DOHH2 (cell line): ENCODE results near the gene DDX21.

ENCODE experiments used
- H3F3A ChIP-seq: fragments of 200-600 bp; sonication (generic), shearing (Covaris generic); 2 replicates; pipeline ENCODE4 v1.6.0; 2016; ENCODE audit warnings: antibody characterized with exemption, mild to moderate bottlenecking; ENCODE audit not compliant: control insufficient read depth, insufficient read depth
- H3K27ac ChIP-seq: fragments of 200-600 bp; sonication (generic); 2 replicates; pipeline ENCODE4 v1.5.1; 2014; ENCODE audit warnings: low read depth, mild to moderate bottlenecking, low read length, moderate library complexity
- H3K27me3 ChIP-seq: fragments of 200-600 bp; sonication (generic); 2 replicates; pipeline ENCODE4 v1.6.1; 2014; ENCODE audit warnings: mild to moderate bottlenecking, low read length, mixed read lengths; ENCODE audit not compliant: control insufficient read depth
- H3K36me3 ChIP-seq: fragments of 200-600 bp; sonication (generic); 2 replicates; pipeline ENCODE4 v1.6.1; 2014; ENCODE audit warnings: mild to moderate bottlenecking, low read length, moderate library complexity, mixed read lengths; ENCODE audit not compliant: control insufficient read depth
- H3K4me1 ChIP-seq: fragments of 200-600 bp; sonication (generic); 2 replicates; pipeline ENCODE4 v1.6.1; 2014; ENCODE audit warnings: mild to moderate bottlenecking, low read length, mixed read lengths; ENCODE audit not compliant: control insufficient read depth
- H3K4me2 ChIP-seq: fragments of 200-600 bp; sonication (generic); 2 replicates; pipeline ENCODE4 v1.6.0; 2014; ENCODE audit warnings: mild to moderate bottlenecking, low read length, moderate library complexity
- H3K4me3 ChIP-seq: fragments of 200-600 bp; sonication (generic); 2 replicates; pipeline ENCODE4 v1.5.1; 2014; ENCODE audit warnings: mild to moderate bottlenecking, low read length, mixed read lengths
- H3K79me2 ChIP-seq: fragments of 200-600 bp; sonication (generic); 2 replicates; pipeline ENCODE4 v1.6.1; 2014; ENCODE audit warnings: mild to moderate bottlenecking, low read length, mixed read lengths; ENCODE audit not compliant: control insufficient read depth
- H3K9me2 ChIP-seq: fragments of 200-600 bp; sonication (generic); replicated peaks from 2 replicates; pipeline ENCODE4 v1.6.1; 2014; ENCODE audit warnings: mild to moderate bottlenecking, low read length, mixed read lengths; ENCODE audit not compliant: control insufficient read depth
- H3K9me3 ChIP-seq: fragments of 200-600 bp; sonication (generic); 2 replicates; pipeline ENCODE4 v1.6.1; 2014; ENCODE audit warnings: antibody characterized with exemption, low read length, mixed read lengths; ENCODE audit not compliant: control insufficient read depth, insufficient read depth
- H4K20me1 ChIP-seq: fragments of 200-600 bp; sonication (generic); 2 replicates; pipeline ENCODE4 v1.6.0; 2014; ENCODE audit warnings: low read depth, mild to moderate bottlenecking, antibody characterized with exemption, low read length, moderate library complexity; ENCODE audit not compliant: control insufficient read depth, insufficient read depth
- EZH2phosphoT487 ChIP-seq: fragments of 200-600 bp; sonication (generic); IDR thresholded peaks from 2 replicates; pipeline ENCODE4 v1.6.1; 2017; ENCODE audit warnings: borderline replicate concordance, mild to moderate bottlenecking, antibody characterized with exemption, low read length, moderate library complexity, mixed read lengths
- TF ChIP-seq, protein P1 (sequence below): fragments of 200-600 bp; sonication (generic); IDR thresholded peaks from one replicate; pipeline ENCODE4 v1.5.1; 2014; ENCODE audit warnings: antibody characterized with exemption, mild to moderate bottlenecking, low read depth, low read length; ENCODE audit not compliant: poor library complexity, severe bottlenecking

Gene DDX21

DNA sequence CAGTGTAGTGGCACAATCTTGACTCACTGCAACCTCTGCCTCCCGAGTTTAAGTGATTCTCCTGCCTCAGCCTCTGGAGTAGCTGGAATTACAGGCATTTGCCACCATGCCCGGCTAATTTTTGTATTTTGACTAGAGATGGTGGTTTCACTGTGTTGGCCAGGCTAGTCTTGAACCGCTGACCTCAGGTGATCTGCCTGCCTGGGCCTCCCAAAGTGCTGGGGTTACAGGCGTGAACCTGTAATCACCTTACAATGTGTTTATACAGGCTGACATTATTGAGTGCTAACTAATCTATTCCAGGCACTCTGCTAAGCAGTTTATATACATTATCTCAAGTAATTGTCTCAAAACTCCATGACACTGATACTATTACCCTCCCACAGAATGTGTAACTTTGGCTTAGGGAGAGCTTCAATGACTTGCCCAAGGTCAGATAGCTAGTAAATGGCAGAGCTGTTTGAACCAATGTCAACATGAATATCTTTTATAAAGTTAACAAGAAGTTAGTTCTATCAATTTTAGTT, 69.5 kb downstream of the DDX21 start:
- Histone ChIP-seq H3F3A (no peaks in the 10 kb centered on the region), H3K27ac (no peak overlapping the region), H3K27me3 (no peaks in the 10 kb centered on the region; the same call in 1 of the 2 replicates), H4K20me1 (no peaks in the 10 kb centered on the region), H3K4me3 (no peak overlapping the region), H3K4me2 (no peak overlapping the region), H3K9me2 (no peaks in the 10 kb centered on the region), H3K9me3 (peaks cover 8% of the 10 kb centered on the region), H3K4me1 (no peaks in the 10 kb centered on the region), H3K36me3 (no peaks in the 10 kb centered on the region), H3K79me2 (no peaks in the 10 kb centered on the region)
- TF ChIP-seq, protein P1, sequence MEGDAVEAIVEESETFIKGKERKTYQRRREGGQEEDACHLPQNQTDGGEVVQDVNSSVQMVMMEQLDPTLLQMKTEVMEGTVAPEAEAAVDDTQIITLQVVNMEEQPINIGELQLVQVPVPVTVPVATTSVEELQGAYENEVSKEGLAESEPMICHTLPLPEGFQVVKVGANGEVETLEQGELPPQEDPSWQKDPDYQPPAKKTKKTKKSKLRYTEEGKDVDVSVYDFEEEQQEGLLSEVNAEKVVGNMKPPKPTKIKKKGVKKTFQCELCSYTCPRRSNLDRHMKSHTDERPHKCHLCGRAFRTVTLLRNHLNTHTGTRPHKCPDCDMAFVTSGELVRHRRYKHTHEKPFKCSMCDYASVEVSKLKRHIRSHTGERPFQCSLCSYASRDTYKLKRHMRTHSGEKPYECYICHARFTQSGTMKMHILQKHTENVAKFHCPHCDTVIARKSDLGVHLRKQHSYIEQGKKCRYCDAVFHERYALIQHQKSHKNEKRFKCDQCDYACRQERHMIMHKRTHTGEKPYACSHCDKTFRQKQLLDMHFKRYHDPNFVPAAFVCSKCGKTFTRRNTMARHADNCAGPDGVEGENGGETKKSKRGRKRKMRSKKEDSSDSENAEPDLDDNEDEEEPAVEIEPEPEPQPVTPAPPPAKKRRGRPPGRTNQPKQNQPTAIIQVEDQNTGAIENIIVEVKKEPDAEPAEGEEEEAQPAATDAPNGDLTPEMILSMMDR, result no peak
- TF ChIP-seq EZH2phosphoT487, result no peak

DNA sequence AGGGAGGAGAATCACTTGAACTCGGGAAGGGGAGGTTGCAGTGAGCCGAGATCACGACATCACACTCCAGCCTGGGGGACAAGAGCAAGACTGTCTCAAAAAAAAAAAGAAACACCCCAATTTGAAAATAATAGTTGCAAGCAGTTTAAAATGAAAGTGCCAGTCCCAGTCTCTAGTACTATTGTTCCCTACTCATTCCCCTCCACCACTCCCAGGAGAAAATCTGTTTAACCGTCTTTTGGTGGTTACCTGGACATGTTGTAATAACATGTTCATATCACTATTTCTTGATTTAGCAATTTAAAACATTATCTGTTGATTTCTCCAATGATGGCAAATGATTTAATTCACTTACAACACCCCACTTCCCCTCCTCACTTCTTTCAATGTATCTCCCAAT, 77.3 kb downstream of the DDX21 start:
- Histone ChIP-seq H3F3A (no peaks in the 10 kb centered on the region), H3K4me2 (no peak overlapping the region), H4K20me1 (no peaks in the 10 kb centered on the region), H3K9me3 (peaks cover 10% of the 10 kb centered on the region), H3K9me2 (no peaks in the 10 kb centered on the region), H3K27me3 (no peaks in the 10 kb centered on the region; the same call in 1 of the 2 replicates), H3K4me3 (no peak overlapping the region), H3K79me2 (no peaks in the 10 kb centered on the region), H3K36me3 (no peaks in the 10 kb centered on the region), H3K27ac (no peak overlapping the region), H3K4me1 (no peaks in the 10 kb centered on the region)
- no peak for TF ChIP-seq EZH2phosphoT487
- TF ChIP-seq, protein P1, result no peak
